CD4-positive, alpha-beta T cell treated with Interleukin-4 for 4 hours (primary cell): ENCODE data around the gene CD276.
"Not testable (repeated sequence)": the region's sequence is repeated elsewhere in the genome, so short reads cannot be mapped to it uniquely, and the experiment has no call there.

Experiments
- DNase-seq: peaks from one replicate; pipeline ENCODE4 v3.0.0-alpha.2; 2020

Gene CD276

DNA sequence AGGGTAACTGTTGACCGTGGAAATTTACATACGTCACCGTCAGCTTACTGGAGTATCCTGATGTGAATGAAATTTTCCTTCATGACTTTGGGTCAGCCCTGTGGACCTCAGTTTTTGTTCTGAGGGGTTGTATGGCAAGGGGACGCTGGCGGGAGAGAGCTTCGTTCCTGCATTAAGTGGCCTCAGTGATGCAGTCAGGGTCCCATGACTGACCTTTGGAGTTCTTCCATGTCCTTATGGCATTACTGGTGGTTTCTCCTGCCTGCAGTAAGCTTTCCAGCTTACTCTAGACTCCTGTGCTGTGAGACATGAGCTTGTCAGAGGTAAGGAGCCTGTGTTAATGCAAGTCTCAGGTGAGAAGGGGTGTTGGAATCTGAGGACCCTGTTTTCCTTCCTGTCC is 1.8 kb downstream of the CD276 start:
- DNase-seq, result no peak

DNA sequence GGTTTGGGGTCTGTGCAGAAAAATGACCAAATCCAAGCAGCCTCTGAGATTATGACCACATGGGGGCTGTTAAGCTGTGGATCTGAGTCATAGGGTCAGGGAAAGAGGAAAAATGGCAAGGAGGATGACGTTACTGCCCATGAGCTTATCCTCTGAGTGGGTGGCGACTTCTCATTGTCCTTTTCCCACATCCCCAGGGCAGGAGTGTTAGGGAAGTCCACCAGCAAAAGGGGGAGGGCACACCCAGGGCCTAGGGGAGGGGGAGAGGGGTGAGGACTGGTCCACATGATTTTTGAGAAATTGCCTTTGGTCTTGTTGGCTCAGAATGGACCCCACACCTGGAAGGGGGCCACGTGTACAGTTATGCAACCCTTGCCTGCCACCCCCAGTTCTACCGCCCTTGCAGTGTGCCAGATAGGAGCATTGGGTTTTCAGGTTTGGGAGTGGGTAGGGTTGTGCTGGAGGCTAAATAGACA is 2.6 kb downstream of the CD276 start:
- no peak for DNase-seq

DNA sequence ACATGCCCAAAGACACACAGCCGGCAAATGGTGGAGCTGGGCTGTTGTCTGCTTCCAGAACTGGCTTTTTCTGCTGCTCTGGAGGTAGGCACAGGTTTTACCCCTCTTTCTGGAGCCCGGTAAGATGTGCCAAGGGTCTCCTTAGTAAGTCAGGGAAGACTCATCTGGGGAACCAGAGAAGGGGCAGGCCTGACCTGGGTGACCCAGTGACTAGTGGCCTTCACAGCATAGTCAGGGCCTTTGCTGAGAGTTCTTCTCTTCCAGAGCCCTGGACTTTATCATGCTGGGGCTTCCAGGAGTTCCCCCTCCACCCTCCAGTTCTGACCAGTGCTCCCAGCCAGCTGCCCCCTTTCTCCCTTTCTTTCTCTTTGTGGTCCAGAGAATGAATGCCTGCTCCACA is 3.2 kb downstream of the CD276 start:
- no peak for DNase-seq

DNA sequence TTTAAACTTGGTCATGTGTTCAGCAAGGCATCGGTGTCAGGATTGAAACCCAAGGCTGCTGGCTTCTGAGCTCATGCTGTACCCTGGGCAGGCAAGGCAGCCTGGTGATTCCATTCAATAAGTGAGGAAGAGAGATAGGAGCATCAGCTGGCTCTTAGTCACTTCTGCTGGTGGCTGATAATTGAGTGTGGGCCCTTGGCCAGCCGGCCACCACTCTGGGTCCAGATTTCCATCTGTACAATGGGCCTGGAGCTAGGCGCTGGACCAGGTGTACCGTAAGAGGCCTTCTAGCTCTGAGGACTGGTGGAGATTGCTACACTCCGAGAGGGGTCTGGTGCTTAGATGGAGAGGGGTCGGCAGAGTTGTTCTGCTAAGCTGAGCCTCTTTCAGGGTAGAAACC is 4.3 kb downstream of the CD276 start:
- no peak for DNase-seq

DNA sequence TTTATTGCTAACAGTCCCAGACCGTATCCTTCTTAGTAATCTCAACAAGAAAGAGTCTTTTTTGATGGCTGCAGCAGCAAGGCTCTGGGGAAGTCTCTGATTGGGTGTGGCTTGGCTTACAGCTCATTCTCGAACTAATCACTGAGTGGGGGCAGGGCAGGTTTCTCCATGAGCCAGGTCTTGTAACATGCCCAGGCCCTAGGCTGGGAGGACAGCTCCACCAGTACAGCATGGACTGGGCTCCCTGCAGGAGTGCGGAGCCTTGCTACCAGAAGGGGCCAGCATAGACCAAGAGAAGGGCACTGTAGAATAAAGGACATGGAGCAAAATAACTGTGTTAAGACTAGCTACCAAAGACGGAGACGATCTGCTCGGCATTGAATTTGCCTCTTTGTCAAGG is 7.2 kb downstream of the CD276 start:
- DNase-seq, result no peak

DNA sequence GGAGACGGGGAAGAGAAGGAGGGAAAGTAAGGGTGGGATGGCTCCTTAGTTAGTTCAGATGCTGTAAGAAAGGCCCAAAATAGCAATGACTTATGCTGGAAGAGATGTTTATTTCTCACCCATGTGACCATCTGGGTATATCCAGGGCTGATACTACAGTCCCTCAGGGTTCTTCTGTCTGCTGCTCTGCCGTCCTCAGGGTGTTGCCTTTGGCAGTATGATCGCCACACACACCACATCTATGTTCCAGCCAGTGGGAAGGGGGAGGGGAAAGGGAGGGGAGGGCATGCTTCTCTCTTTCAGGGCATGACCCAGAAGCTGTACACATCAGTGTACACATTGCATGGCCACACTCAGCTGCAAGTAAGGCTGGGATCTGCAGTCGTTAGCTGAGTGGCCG is 10.2 kb downstream of the CD276 start:
- no peak for DNase-seq

DNA sequence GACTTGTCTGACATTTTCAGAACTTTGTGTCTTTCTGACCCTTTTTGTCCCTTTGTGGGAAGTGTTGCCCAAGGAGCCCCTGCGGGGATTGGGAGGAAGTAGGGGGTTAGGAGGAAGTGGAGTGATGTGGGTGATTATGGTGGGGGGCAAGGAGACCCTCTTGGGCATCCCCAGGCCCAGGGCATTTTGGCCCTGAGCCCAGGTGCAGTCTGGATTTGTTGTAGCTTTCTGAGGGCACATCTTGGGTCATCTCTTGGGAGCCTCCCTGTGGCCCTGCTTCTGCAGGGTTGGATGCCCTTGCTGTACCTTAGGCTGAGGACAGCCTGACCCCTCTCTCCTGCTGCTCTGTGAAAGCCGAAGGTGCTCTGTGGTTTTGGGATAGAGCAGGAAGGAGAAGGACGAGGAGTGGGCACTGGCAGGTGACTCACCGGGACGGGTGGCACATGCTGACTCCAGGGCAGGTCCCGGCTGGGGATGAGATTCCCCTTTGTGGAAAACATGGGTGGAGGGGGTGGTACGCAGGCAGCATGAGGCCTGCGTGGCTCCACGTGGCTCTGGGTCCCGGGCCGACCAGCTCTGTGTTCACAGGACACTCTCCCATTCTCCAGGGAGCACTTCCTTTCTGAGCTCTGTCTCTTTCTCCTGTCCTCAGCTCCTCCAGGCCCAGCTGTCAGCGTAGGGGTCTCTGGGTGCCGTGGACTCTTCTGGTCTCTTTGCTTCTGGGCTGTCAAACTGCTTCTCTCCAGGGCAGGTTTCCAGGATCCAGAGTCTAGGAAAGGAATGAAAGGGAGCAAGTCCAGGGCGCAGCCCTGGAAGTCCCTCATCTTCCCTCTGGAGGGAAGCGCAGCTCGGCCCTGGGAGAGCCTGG is 11.8 kb downstream of the CD276 start:
- no peak for DNase-seq

DNA sequence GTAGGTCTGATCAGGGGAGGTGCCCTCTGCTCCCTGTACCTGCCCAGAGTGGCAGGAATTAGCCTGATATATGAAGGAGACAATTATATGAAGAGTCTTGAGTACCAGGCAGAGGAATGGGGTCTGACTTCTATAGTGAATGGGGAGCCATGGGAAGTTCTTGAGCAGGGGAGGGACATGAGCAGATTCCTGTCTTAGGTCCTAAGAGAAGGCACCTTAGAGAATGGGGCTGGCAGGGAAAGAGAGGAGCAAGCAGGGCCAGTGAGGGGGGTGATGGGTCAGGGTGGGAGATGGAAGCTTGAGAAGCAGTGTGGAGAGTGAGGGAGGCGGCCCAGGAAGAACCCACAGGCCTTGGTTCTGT is 12.4 kb downstream of the CD276 start:
- DNase-seq, result no peak

DNA sequence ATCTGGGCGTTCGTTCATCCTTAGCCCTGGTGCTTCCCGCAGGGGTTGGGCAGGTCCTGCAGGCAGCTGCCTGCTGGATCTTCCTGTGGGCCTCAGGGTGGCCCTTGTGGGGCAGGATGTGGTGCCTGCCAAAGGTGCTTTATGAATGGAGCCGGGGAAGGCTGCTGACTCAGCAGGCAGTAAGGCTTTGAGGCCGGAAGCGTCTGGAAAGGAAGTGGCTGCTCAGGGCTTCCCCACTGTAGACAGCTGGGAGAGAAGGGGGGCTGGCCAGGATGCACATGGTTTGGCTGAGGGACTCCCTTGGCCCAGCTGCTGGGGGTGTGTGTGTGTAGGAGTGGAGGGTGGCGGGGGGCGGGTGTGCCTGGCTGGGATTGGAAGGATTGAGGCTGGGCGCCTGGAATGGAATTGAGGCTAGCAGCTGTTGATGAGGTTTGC is 12.9 kb downstream of the CD276 start:
- DNase-seq, result peak; percentile 76

DNA sequence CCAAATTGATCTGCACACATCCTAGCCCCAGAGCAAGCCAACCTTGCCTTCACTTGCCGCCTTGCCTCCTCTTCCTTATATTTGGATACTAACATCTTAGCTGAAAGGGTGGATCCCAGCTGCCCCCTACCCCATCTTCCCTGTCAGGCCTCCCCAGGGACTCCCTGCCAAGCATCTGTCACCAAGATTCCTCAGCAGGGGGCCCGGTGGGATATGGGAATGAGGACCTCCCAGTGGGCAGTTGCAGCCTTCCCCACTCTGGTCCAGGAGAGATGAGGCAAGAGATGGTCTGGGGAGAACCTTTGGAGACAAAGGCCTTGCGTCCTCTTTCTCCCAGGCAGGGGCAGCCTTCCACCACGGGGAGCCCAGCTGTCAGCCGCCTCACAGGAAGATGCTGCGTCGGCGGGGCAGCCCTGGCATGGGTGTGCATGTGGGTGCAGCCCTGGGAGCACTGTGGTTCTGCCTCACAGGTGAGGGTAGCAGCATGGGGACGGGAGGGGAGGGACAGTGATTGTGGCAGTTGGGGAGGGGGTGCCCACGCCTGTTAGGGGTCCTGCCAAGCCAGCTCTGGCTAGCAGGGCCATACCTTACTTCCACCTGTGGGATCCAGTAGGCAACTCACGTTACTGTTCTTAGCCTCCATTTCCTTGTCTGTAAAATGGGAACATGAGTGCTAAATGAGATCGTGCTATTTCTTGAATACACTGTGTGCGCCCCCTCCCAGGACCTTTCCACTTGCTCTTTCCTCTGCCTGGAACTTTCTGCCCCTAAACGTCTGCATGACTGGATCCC is 15.3 kb downstream of the CD276 start:
- no peak for DNase-seq

DNA sequence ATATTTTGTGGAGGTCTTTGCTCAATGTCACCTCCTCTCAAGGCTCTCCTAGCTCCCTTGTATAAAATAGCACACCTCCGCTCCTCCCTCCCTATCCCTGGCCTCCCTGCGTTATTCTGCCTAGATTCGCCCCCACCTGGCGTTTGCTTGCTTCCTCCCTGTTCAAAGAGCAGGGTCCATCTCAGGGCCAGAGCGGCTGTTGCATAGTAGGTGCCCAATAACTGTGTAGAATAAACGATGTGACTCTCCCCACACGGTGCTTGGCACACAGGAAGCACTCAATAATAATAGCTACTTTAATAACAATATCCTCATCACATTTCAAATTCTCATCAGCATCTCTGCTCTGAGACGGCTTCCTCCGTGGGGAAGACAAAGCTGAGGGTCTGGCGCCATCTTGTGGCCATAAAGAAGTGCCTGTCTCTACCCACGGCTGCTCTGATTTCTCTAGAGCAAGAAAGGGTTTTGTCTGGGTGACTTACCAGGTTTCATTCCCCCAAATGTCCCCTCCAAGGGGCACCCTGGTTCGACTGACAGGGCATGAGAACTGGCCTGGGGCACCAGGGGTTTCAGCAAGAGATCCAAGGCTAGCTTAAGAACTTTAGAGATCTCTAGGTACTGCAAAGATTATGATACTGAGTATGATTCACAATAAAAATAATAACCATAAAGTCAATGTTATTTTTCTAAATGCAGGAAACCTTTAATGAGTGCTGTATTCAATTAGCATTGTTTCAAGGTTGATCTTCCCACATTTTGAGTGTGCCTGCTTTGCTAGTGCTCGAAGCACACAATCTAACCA is 16.1 kb downstream of the CD276 start:
- peak; percentile 76 for DNase-seq

DNA sequence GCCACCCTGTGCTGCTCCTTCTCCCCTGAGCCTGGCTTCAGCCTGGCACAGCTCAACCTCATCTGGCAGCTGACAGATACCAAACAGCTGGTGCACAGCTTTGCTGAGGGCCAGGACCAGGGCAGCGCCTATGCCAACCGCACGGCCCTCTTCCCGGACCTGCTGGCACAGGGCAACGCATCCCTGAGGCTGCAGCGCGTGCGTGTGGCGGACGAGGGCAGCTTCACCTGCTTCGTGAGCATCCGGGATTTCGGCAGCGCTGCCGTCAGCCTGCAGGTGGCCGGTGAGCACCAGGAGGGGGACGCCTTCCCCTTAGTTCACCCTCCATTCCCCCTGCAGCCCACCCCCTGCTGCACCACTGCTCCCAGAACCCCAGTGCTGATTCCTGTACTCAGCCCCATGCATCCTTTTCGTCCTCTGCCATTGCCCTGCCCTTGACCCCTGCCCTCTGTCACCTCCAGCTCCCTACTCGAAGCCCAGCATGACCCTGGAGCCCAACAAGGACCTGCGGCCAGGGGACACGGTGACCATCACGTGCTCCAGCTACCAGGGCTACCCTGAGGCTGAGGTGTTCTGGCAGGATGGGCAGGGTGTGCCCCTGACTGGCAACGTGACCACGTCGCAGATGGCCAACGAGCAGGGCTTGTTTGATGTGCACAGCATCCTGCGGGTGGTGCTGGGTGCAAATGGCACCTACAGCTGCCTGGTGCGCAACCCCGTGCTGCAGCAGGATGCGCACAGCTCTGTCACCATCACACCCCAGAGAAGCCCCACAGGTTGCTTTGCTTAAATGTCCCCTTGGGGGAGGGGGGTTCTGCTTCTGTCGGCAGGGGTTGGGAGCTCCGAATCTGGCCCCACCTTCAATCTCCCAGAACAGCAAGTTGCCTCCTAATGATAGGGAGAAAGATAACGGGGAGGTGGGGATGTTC is 18.4 kb downstream of the CD276 start:
- not testable (repeated sequence) for DNase-seq

DNA sequence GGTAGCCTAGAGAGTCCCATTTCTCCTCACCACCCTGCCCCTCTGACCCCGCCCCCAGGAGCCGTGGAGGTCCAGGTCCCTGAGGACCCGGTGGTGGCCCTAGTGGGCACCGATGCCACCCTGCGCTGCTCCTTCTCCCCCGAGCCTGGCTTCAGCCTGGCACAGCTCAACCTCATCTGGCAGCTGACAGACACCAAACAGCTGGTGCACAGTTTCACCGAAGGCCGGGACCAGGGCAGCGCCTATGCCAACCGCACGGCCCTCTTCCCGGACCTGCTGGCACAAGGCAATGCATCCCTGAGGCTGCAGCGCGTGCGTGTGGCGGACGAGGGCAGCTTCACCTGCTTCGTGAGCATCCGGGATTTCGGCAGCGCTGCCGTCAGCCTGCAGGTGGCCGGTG is 19.4 kb downstream of the CD276 start:
- not testable (repeated sequence) for DNase-seq

DNA sequence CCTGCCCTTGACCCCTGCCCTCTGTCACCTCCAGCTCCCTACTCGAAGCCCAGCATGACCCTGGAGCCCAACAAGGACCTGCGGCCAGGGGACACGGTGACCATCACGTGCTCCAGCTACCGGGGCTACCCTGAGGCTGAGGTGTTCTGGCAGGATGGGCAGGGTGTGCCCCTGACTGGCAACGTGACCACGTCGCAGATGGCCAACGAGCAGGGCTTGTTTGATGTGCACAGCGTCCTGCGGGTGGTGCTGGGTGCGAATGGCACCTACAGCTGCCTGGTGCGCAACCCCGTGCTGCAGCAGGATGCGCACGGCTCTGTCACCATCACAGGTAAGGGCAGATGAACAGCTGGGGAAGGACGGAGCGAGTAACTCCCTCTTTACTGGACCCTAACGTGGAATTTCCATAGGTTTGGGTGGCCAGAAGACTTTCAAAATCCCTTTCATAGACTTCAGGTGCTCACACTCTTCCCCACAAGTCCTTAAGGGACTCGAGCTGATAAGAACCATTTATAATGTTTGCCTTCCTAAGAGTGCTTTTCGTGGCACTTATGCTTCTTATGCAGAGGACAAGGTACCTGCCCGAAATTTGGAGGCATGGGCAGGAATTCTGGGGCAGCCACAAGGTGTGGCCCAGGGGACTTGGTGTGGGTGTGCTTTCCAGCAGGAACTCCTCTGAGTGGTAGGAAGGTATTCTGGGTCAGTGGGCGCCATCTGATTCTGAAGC is 20.1 kb downstream of the CD276 start:
- not testable (repeated sequence) for DNase-seq

DNA sequence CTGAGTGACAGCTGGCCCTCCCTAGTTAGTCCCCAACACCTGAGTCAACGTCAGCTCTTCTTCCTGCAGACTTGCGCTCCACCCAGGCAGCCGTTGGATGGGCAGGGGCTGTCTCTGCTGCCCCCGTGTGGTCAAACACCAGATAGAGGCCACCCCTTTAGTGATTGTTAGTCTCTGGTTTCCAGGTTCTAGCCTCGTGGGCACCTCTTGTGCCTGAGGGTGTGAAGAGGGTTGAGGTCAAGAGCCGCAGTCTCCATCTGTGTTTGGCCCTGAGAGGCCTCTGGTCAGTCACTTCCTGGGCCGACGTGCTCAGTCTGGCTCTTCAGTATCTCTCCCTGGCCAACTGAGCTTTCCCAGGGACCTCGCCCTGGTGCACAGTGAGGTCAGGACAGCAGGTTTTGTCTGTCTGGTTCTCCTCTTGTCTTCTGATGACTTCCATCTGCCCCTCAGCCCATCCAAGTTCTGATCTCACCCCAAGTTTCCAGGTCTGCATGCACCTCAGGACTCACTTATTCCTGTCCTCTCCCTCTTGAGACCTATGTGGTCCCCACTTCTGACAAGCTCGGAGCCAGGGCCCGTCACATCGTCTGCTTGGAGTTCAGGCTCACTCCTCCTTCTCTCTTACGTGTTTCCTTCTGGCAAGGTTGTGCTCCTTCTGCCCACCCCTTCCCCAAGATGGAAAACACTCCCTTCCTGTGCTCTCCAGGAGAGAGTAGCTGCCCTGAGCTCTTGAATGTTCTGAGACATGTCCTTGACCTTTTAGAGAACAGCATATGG is 20.9 kb downstream of the CD276 start:
- peak; percentile 54 for DNase-seq

DNA sequence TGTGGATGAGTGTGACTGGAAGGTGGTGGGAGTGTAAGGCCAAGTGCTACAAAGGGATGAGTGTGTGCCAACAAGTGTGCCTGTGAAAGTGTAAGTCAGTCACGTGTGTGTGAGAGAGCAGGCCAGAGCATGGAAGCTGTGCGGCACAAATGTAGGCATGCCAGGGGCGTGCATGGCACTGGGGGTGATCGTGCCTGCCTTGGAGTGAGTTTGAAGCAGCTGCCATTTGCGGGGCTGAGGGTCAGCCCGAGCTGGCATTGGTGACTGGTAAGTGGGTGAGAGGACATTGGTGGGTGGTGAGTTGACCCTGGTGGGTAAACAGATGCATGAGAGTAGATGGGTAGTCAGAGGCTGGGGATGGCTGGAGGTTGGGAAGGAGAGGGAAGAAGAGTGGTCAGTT is 24.5 kb downstream of the CD276 start:
- DNase-seq, result no peak

DNA sequence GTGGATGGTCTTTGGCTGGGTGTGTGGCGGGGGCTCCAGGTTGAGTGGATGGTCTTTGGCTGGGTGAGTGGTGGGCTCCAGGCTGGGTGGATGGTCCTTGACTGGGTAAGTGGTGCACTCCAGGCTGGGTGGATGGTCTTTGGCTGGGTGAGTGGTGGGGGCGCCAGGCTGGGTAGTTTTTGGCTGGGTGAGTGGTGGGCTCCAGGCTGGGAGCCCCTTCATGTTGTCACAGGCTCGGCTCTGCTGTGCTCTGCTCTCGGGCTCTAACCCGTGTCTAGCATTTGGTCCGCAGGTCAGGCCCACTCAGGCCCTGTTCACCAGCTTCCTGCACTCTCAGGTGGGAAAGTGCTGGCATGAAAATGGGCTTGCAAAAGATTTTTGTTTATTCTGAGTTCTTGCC is 25.1 kb downstream of the CD276 start:
- DNase-seq, result no peak

DNA sequence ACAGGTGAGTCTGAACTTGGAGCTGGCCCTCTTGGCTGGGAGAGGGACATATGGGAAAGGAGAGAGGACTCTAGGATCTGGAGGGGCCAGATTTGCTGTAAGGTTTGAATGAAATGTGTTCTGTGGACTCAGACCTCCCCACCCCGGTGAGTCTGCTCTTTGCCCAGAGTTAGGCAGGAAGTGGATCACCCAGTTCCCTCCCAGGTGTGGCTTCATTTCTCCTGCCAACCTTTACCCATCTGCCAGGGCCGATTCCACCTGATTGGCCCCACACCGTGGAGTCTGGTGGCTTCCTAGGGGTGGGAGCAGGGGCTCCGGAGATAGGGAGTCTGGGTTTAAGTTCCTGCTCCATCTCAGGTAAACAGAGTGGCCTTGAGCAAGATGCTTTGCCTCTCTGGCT is 25.5 kb downstream of the CD276 start:
- no peak for DNase-seq

DNA sequence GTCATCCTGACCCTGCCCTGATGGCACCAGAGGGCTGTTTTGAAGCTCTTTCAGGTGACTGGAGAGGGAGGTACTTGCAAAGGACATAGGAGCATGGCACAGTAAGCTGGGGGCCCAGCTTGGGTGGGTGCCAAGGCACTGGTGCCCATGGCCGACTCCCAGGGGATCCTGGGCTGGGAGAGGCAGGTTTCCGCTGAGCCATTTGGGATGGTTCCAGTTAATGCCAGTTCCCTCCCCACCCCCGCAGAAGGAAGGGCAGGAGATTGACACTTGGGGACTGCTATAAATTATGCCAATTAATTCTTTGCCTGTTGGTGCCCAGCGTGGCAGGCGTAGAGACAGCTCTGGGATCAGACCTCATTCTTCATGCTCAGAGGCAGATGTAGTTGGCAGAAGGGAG is 26.1 kb downstream of the CD276 start:
- DNase-seq, result no peak

DNA sequence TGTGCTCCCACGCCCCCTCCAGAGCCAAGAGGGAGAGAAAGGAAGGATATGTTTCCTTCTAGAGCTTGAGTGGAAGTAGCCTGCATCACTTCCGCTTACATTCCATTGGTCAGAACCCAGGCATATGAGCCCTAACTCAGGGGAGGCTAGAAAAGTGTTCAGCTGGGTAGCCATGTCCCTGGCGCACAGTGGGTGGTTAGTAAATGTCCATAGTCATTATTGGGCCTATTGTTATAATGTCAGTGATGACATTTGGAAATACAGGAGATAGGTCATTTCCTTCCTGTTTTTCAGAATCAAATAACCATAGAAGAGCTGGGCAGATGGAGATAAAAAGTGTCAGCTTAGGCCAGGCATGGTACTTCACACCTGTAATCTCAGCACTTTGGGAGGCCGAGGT is 27.3 kb downstream of the CD276 start:
- DNase-seq, result no peak

DNA sequence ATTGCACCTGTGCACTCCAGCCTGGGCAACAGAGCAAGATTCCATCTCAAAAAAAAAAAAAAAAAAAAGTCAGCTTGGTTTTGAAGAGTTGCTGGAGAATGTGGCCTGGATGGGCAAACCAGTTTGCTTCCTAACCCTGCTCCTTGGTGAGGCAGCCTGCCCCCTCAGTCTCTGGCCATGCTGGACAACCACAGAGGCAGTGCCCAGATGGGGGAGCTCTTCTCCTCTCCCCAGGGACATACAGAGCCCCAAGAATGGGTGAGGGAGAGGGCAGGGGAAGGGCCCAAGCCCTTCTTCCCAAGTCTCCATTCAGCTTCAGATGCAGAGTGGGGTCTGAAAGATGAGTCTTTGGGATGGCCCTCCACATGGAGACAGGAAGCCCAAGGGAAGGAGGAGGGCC is 27.9 kb downstream of the CD276 start:
- DNase-seq, result no peak
